Retinal pigment epithelial cell (primary cell): ENCODE results near the gene SYNDIG1.
"Not testable (repeated sequence)": the region's sequence is repeated elsewhere in the genome, so short reads cannot be mapped to it uniquely, and the experiment has no call there.

Source experiments
- DNase-seq: peaks from one replicate; pipeline ENCODE4 v3.0.0-alpha.2; 2010; ENCODE audit warnings: low read depth
- H3K4me3 ChIP-seq: 2 replicates; pipeline ENCODE4 v1.5.1; 2011; ENCODE audit warnings: mild to moderate bottlenecking, low read length, control low read depth, moderate library complexity
- TF ChIP-seq, protein P1 (sequence below): conservative IDR thresholded peaks from 2 replicates; pipeline ENCODE4 v1.5.1; 2011; ENCODE audit warnings: low read depth, low read length, control low read depth, inconsistent platforms

The SYNDIG1 gene

DNA sequence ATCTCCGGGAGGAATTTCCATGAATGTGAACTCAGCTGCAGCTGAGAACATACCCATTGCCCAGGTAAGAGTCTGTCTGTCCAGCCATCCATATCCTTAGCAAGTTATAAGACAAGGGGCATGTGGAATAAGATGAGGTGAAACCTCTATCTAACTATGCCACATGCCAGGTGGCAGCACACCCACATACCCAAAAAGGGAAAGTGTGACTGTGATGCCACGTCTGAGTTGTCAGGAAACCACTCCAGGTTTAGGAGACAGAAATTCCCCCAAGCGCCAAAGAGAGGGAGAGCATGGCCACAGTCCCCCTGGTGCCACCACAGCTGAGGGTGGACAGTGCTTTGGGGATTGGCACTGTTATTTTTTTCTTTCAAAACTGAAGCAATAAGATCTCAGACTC, 36.7 kb downstream of the SYNDIG1 start:
- TF ChIP-seq, protein P1, sequence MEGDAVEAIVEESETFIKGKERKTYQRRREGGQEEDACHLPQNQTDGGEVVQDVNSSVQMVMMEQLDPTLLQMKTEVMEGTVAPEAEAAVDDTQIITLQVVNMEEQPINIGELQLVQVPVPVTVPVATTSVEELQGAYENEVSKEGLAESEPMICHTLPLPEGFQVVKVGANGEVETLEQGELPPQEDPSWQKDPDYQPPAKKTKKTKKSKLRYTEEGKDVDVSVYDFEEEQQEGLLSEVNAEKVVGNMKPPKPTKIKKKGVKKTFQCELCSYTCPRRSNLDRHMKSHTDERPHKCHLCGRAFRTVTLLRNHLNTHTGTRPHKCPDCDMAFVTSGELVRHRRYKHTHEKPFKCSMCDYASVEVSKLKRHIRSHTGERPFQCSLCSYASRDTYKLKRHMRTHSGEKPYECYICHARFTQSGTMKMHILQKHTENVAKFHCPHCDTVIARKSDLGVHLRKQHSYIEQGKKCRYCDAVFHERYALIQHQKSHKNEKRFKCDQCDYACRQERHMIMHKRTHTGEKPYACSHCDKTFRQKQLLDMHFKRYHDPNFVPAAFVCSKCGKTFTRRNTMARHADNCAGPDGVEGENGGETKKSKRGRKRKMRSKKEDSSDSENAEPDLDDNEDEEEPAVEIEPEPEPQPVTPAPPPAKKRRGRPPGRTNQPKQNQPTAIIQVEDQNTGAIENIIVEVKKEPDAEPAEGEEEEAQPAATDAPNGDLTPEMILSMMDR = no peak
- H3K4me3 ChIP-seq = no peak overlapping the region
- DNase-seq = no peak

DNA sequence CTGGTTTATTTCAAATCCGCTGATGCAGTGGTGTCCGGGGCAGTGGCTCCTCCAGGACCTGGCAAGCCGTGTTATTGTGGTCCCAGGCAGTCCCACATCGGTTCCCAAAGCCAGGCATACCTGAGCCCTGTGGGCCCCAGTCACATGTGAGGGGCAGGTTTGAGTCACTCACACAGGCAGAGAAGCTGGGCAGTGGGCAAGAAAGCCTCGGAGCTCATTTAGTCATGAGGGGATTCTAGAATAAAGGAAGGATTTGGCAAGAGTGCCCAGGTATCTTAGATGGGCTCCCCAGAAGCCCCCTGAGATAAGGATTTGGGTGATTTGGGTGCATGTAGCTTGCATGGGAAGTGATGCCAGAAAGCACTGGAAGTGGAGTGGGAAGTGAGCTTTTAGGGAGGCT, 37.3 kb downstream of the SYNDIG1 start:
- TF ChIP-seq, protein P1 = no peak
- no peak for DNase-seq

DNA sequence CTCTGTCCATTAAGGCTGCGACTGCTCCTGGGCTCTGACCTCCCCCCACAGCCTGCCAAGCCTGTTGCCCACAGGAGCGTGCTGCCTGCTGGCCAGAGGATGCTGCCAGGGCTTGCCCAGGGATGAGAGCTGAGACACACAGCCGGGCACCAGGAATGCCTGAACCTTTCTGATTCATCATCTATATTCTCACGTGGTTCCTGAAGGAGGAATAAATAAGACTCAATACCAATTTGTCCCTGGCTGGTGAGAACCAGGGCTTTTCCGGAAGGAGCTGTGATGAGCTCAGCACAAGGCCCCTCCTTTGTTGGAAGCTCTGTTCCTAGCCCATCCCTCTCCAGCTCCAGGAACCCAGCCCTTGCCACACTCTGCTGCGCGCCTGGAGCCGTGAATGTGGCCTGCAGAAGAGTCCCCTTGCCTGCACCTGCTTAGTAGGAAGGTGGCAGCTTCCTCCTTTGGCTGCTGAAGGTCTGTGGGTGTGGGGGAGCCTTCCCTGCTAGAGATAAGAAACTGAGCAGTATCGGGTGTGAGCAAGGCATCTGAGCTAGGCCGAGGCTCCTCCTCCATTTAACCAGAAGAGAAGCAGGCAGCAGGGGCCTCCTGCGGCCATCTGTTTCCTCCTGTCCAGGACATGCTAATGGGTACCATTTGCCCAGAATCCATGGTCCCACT, 37.9 kb downstream of the SYNDIG1 start:
- TF ChIP-seq, protein P1 = no peak
- DNase-seq = no peak
- H3K4me3 ChIP-seq = no peak overlapping the region

More for the DNA sequence above, 37.3 kb downstream of the SYNDIG1 start:
- H3K4me3 ChIP-seq = no peak overlapping the region

DNA sequence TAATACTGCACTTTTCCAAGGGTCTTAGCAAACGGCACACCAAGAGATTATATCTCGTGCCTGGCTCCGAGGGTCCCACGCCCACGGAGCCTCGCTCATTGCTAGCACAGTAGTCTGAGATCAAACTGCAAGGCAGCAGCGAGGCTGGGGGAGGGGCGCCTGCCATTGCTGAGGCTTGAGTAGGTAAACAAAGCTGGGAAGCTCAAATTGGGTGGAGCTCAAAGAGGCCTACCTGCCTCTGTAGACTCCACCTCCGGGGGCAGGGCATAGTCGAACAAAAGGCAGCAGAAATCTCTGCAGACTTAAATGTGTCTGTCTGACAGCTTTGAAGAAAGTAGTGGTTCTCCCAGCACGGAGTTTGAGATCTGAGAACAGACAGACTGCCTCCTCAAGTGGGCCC, 43.0 kb downstream of the SYNDIG1 start:
- not testable (repeated sequence) for H3K4me3 ChIP-seq, DNase-seq

DNA sequence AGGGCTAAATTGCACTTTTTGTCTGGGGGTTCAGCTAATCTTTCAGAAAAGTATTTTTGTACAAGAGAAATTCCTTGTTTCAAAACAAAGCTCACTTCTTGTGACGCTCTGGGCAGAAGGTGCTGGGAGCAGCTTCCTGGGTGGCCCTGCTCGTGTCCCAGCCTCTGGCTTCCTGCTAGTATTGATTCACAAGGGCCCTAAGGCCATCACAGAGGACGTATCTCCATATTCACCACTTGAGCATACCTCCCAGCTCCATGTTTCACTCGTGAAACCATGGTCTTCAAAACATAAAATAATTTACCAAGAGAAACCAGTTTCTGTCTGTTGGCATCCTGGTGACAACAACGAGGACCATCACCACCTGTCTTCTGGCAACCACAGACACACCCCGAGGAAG, 49.1 kb downstream of the SYNDIG1 start:
- DNase-seq = no peak
- TF ChIP-seq, protein P1 = no peak
- H3K4me3 ChIP-seq = no peak overlapping the region

DNA sequence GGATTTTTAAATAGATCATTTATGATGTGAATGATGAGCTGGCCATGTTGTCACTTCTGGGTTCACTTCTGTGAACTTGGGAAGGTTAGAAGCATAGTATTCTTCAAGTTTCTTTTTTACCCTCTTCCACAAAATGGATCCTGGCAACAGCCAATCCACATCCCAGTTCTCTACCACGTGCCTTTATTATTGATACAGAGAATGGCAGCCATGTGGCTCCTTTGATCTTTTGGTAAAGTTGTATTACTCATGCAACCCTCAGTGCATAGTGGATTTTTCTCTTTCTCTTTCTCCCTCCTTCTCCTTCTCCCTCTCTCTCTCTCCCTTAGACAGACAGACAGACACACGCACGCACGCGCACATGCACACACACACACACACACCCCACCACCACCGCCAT, 50.0 kb downstream of the SYNDIG1 start:
- DNase-seq = no peak
- no peak overlapping the region for H3K4me3 ChIP-seq
- TF ChIP-seq, protein P1 = no peak

DNA sequence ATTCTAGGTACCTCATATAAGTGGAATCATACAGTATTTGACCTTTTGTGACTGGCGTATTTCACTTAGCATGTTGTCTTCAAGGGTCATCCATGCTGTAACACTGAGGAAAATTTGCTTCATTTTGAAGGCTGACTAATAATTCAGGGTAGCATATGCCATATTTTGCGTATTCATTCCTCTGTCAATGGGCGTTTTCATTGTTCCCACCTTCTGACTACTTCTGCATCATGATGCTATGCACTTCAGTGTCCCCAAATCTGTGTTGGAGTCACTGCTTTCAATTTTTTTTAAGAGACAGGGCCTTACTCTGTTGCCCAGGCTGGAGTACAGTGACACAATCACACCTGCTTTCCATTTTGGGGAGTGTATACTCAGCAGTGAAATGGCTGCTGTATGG, 51.6 kb downstream of the SYNDIG1 start:
- TF ChIP-seq, protein P1 = no peak
- DNase-seq = no peak
- no peak overlapping the region for H3K4me3 ChIP-seq
